ENCODE measurements around the gene CACNB4. TPM values are rescaled to one million over a fixed set of nuclear protein-coding genes. Genes with fewer than 3 reads are reported as not detected.

The CACNB4 gene
- polyA plus RNA-seq, 1 of the 3 experiments (the other 2 are of a cell fraction), result 0.18 TPM

GRCh38 chr2:151790689-151791088 is 308.2 kb downstream of the CACNB4 start:
- no peaks in the 10 kb centered on the region for H3K27me3 ChIP-seq (ENCODE audit: insufficient read depth)
- no peaks in the 10 kb centered on the region for H4K20me1 ChIP-seq (ENCODE audit: insufficient read depth)
- no peak overlapping the region for H3K4me3 ChIP-seq (ENCODE audit: low read depth in 2 of 2, low read length in 1 of 2)
- POLR2A ChIA-PET, result no interaction called here
- no peaks in the 10 kb centered on the region for H3F3A ChIP-seq (replicated peaks; ENCODE audit: insufficient read depth)
- H3K4me1 ChIP-seq (ENCODE audit: control insufficient read depth in 1 of 2, insufficient read depth in 2 of 2, low read depth in 1 of 2, low read length in 1 of 2), result no peaks in the 10 kb centered on the region
- H3K4me2 ChIP-seq, result no peak overlapping the region
- H2AFZ ChIP-seq (ENCODE audit: low read depth), result no peak overlapping the region
- no peak for DNase-seq
- TF ChIP-seq RAD21 (IDR thresholded peaks at IDR 0.05; ENCODE audit: low read length), result no peak
- TF ChIP-seq ZBTB33 (IDR thresholded peaks at IDR 0.05; ENCODE audit: borderline replicate concordance, low read depth), result no peak
- TF ChIP-seq MEF2A (IDR thresholded peaks at IDR 0.05; ENCODE audit: borderline replicate concordance, low read depth), result no peak
- no peak for TF ChIP-seq USF1 (IDR thresholded peaks at IDR 0.05; ENCODE audit: borderline replicate concordance, low read depth)
- TF ChIP-seq FOXM1 (IDR thresholded peaks at IDR 0.05; ENCODE audit: low read depth), result no peak
- no peak for TF ChIP-seq PBX3 (IDR thresholded peaks at IDR 0.05)
- no peak for TF ChIP-seq FOSL2 (IDR thresholded peaks at IDR 0.05; ENCODE audit: borderline replicate concordance, low read depth)
- no peak for TF ChIP-seq CTCF (IDR thresholded peaks at IDR 0.05)
- TF ChIP-seq MXI1 (IDR thresholded peaks at IDR 0.05; ENCODE audit: low read depth, low read length), result no peak
- TF ChIP-seq EP300 (IDR thresholded peaks at IDR 0.05; ENCODE audit: borderline replicate concordance in 1 of 2, low read depth in 1 of 2, low read length in 1 of 2), result no peak
- TF ChIP-seq TAF1 (IDR thresholded peaks at IDR 0.05; ENCODE audit: borderline replicate concordance, low read depth, low read length), result no peak
- CTCF ChIA-PET, result interaction anchor here (1.2 kb wide), 1 partner anchor 208 kb away, joined by 3 read pairs; no protein-coding TSS in a partner anchor
- H3K27ac ChIP-seq (ENCODE audit: low read depth in 2 of 2, low read length in 1 of 2), result no peak overlapping the region
- no peaks in the 10 kb centered on the region for H3K9me3 ChIP-seq
- peaks cover 12 to 23% of the 10 kb centered on the region in 2 experiments for H3K36me3 ChIP-seq (replicated peaks in 1 of 2; ENCODE audit: control insufficient read depth in 1 of 2, insufficient read depth in 2 of 2, low read length in 1 of 2)
- WGBS (ENCODE audit: low lambda C conversion rate), result 100% methylated on average over 1 of the region's 1 CpG
- H3K9me2 ChIP-seq, result no peaks in the 10 kb centered on the region
- H3K9ac ChIP-seq, result no peak overlapping the region
- no peaks in the 10 kb centered on the region for H3K79me2 ChIP-seq (ENCODE audit: insufficient read depth)

Data from SK-N-SH (cell line).